Activated T-cell treated with anti-CD3 and anti-CD28 coated beads, Interleukin-2, amount 50 U/mL, for 4 hours (primary cell): ENCODE measurements around the gene KLF16. TPM values are rescaled to one million over a fixed set of nuclear protein-coding genes. Genes with fewer than 3 reads are reported as not detected.
"Not testable (repeated sequence)": the region's sequence is repeated elsewhere in the genome, so short reads cannot be mapped to it uniquely, and the experiment has no call there.

Source experiments
- ATAC-seq, 2 donors: fragments of 200-7000 bp; cut with Tn5 transposase; one replicate each; pipeline ENCODE4 v1.10.0; 2021
- DNase-seq: peaks from one replicate; pipeline ENCODE4 v3.0.0-alpha.2; 2020
- H3K27me3 Mint-ChIP-seq: one replicate; pipeline ENCODE4 v1.8.0; 2021; ENCODE audit warnings: low read depth, mixed read lengths
- H3K36me3 Mint-ChIP-seq: one replicate; pipeline ENCODE4 v1.8.0; 2022; ENCODE audit warnings: mixed read lengths; ENCODE audit not compliant: insufficient read depth
- H3K4me1 Mint-ChIP-seq: one replicate; pipeline ENCODE4 v1.8.0; 2021; ENCODE audit warnings: low read depth, mixed read lengths
- H3K4me3 Mint-ChIP-seq: one replicate; pipeline ENCODE4 v1.8.0; 2021; ENCODE audit warnings: mild to moderate bottlenecking, moderate library complexity, mixed read lengths
- H3K9me3 Mint-ChIP-seq: one replicate; pipeline ENCODE4 v1.8.0; 2021; ENCODE audit warnings: mixed read lengths
- total RNA-seq, 3 donors: library from RNA; stranded (reverse); gene quantifications; one replicate each; pipeline ENCODE4 v1.2.1, GENCODE V29; 2021

Gene KLF16
- total RNA-seq, 3 donors from 2014 or later: 64.0 to 71.0 (median 69.1) TPM

DNA sequence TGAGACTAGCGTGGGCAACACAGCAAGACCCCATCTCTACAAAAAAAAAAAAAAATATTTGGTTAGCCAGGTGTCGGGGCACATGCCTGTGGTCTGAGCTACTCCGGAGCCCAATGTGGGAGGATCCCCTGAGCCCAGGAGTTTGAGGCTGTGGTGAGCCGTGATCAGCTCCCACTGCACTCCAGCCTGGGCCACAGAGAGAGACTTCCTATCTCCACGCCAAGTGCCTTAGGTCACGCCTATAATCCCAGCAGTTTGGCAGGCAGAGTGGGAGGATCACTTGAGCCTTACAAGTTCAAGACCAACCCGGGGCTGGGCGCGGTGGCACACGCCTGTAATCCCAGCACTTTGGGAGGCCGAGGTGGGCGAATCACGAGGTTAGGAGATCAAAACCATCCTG lies 33.1 kb upstream of the KLF16 start:
- Mint-ChIP-seq H3K9me3 (no peaks in the 10 kb centered on the region), H3K27me3 (no peaks in the 10 kb centered on the region), H3K36me3 (no peaks in the 10 kb centered on the region), H3K4me1 (peaks cover 35% of the 10 kb centered on the region), H3K4me3 (peak overlapping the region; percentile 11)
- no peak for DNase-seq
- no peak for ATAC-seq

- Mint-ChIP-seq H3K4me3 (peak overlapping the region; percentile 46), H3K27me3 (no peaks in the 10 kb centered on the region), H3K9me3 (no peaks in the 10 kb centered on the region), H3K4me1 (peaks cover 38% of the 10 kb centered on the region), H3K36me3 (no peaks in the 10 kb centered on the region)
- ATAC-seq (no peak), DNase-seq (no peak)
Measured at GRCh38 chr19:1893791-1894190, 30.4 kb upstream of the KLF16 start.

- ATAC-seq (no peak), DNase-seq (no peak)
- Mint-ChIP-seq H3K4me1 (peaks cover 10% of the 10 kb centered on the region), H3K36me3 (no peaks in the 10 kb centered on the region), H3K9me3 (no peaks in the 10 kb centered on the region), H3K27me3 (no peaks in the 10 kb centered on the region), H3K4me3 (no peak overlapping the region)
Measured at GRCh38 chr19:1889907-1890306, 26.5 kb upstream of the KLF16 start.

- Mint-ChIP-seq H3K9me3 (no peaks in the 10 kb centered on the region), H3K36me3 (no peaks in the 10 kb centered on the region), H3K27me3 (no peaks in the 10 kb centered on the region), H3K4me3 (no peak overlapping the region), H3K4me1 (peaks cover 14% of the 10 kb centered on the region)
- ATAC-seq (no peak), DNase-seq (no peak)
Measured at GRCh38 chr19:1888385-1888784, 25.0 kb upstream of the KLF16 start.

GRCh38 chr19:1886360-1886759 lies 23.0 kb upstream of the KLF16 start:
- DNase-seq, H3K36me3 Mint-ChIP-seq, H3K4me3 Mint-ChIP-seq, H3K27me3 Mint-ChIP-seq, ATAC-seq, H3K9me3 Mint-ChIP-seq: not testable (repeated sequence)
- H3K4me1 Mint-ChIP-seq: peaks cover 28% of the 10 kb centered on the region

DNA sequence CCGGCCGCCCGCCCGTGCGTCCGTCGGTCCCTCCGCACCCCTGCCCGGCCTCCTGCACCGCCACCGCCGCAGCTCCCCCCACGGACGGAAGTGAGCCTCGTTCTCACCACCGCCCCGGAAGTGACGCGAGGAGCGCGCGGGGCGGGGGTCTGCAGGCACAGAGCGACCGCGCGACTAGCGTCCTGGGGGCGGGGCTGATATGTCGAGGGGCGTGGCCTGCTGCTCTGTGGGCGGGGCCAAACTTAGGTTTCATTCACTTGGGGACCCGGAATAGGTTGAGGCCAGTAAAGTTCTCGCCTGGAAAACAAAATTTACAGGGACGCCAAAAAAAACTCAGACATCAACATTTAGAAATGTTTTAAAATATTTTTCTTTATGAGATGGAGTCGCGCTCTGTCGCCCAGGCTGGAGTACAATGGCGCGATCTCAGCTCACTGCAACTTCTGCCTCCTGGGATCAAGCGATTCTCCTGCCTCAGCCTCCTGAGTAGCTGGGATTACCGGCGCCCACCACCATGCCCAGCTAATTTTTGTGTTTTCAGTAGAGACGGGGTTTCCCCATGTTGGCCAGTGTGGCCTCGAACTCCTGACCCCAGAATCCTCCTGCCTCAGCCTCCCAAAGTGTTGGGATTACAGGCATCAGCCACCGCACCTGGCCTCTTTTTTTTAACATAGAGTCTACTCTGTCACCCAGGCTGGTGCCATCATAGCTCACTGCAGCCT lies 22.2 kb upstream of the KLF16 start, which contains the start of gene ABHD17A:
Gene ABHD17A, minus strand, starts transcription at position 99 of the 722 bp plus-strand sequence. CDS start 3,930 bp downstream, outside the sequence.
- DNase-seq: peak; percentile 95
- not testable (repeated sequence) for H3K9me3 Mint-ChIP-seq, H3K27me3 Mint-ChIP-seq, H3K36me3 Mint-ChIP-seq
- H3K4me1 Mint-ChIP-seq: peaks cover 31% of the 10 kb centered on the region
- ATAC-seq: peak; percentile 79 to 83
- peak within 1 kb of the TSS; percentile 99 for H3K4me3 Mint-ChIP-seq

DNA sequence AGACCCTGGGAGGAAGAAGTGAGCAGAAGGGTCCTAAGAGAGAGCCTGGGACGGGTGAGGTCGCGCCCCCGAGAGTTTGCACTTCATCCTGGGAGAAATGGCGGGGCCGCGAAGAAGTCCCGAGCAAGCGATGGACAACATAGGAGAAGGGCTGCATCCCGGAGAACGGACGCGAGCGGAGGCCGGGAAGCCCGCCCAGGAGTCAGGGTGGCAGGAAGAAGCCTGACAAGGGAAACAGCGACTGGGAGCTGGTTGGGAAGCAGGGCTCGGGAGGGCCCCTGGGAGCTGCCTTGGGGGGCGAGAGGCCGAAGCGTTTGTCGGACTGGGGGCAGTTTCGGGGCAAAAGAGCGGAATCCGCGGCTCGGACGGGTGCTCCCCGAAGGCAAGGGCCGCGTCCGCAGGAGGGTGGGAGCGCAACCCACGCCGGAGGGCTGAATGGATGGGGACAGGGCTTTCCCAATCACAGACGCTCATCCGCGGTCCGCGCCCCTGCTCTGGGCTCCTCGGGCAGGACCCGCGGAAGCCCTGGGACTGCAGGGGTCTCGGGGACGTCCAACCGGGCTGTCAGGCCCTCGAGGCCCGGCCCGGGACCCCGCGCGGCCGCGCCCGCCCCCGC lies 21.4 kb upstream of the KLF16 start:
- Mint-ChIP-seq H3K4me1 (peaks cover 31% of the 10 kb centered on the region), H3K9me3 (no peaks in the 10 kb centered on the region), H3K27me3 (no peaks in the 10 kb centered on the region), H3K4me3 (peak overlapping the region; percentile 99), H3K36me3 (no peaks in the 10 kb centered on the region)
- peak; percentile 8 to 11 for ATAC-seq
- no peak for DNase-seq

DNA sequence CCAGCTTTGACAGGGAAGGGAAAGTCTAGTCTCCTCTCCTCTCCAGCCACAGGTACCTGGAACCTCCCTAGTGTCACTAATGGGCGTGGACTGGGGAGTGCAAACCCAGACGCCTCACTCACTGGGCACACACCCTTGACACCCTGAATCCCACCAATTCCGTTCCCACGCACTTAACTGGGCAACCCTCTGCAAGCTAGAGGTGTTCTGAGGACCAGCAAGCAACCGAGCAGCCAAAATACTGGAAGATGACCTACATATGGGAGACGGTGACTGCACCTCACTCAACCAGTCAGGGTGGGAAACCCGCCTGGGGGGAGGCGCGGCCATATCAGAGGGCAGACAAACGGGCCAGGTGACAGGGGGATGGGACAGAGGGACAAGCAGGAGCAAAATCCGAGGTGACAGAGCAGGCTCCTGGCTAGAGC lies 20.9 kb upstream of the KLF16 start:
- no peaks in the 10 kb centered on the region for H3K9me3 Mint-ChIP-seq
- peak; percentile 29 to 55 for ATAC-seq
- H3K27me3 Mint-ChIP-seq: no peaks in the 10 kb centered on the region
- DNase-seq: peak; percentile 58
- H3K36me3 Mint-ChIP-seq: no peaks in the 10 kb centered on the region
- peaks cover 31% of the 10 kb centered on the region for H3K4me1 Mint-ChIP-seq
- peak overlapping the region; percentile 99 for H3K4me3 Mint-ChIP-seq

GRCh38 chr19:1883784-1884183 lies 20.4 kb upstream of the KLF16 start:
- ATAC-seq (no peak), DNase-seq (no peak)
- Mint-ChIP-seq H3K4me1 (peaks cover 31% of the 10 kb centered on the region), H3K9me3 (no peaks in the 10 kb centered on the region), H3K27me3 (no peaks in the 10 kb centered on the region), H3K4me3 (peak overlapping the region; percentile 99), H3K36me3 (no peaks in the 10 kb centered on the region)

- Mint-ChIP-seq H3K36me3 (no peaks in the 10 kb centered on the region), H3K4me3 (peak overlapping the region; percentile 99), H3K9me3 (no peaks in the 10 kb centered on the region), H3K27me3 (no peaks in the 10 kb centered on the region), H3K4me1 (peaks cover 31% of the 10 kb centered on the region)
- ATAC-seq (no peak), DNase-seq (no peak)
Measured at GRCh38 chr19:1882786-1883692, 19.7 kb upstream of the KLF16 start.

DNA sequence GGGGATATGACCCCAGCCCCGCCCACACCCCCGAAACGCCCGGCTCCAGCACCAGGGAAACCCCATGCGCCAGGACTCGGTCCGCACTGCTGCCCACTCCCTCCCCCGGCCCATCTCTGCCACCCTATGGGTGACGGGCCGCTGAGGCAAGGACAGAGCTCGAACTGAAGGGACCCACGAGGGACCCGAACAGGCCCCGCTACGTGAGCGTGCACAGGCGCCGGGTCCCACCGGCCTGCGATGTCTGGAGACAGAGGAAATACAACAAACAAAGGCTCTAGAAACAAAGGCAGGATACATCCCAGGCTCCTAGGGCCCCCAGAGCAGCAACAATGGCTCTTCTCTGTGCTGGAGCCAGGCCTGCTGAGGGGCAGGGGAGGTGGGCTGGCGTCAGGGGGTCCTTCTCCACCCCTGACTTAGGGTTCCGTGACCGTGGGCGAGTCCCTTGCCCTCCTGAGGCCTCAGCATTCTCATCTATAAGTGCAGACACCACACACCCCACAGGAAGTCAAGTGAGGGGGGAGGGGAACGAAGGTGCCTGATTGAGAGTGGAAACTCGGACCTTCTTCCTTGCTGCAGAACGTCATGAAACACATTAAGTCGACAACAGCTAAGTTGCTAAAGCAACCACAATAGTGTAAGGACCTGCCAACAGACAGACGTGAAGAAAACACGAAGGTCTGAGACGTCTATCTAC lies 18.9 kb upstream of the KLF16 start:
- DNase-seq: peak; percentile 57
- no peaks in the 10 kb centered on the region for H3K9me3 Mint-ChIP-seq
- peak overlapping the region; percentile 99 for H3K4me3 Mint-ChIP-seq
- peaks cover 31% of the 10 kb centered on the region for H3K4me1 Mint-ChIP-seq
- no peaks in the 10 kb centered on the region for H3K27me3 Mint-ChIP-seq
- no peaks in the 10 kb centered on the region for H3K36me3 Mint-ChIP-seq
- ATAC-seq: peak; percentile 37 to 44

GRCh38 chr19:1881393-1882088 lies 18.2 kb upstream of the KLF16 start:
- not testable (repeated sequence) for H3K36me3 Mint-ChIP-seq, DNase-seq, ATAC-seq

DNA sequence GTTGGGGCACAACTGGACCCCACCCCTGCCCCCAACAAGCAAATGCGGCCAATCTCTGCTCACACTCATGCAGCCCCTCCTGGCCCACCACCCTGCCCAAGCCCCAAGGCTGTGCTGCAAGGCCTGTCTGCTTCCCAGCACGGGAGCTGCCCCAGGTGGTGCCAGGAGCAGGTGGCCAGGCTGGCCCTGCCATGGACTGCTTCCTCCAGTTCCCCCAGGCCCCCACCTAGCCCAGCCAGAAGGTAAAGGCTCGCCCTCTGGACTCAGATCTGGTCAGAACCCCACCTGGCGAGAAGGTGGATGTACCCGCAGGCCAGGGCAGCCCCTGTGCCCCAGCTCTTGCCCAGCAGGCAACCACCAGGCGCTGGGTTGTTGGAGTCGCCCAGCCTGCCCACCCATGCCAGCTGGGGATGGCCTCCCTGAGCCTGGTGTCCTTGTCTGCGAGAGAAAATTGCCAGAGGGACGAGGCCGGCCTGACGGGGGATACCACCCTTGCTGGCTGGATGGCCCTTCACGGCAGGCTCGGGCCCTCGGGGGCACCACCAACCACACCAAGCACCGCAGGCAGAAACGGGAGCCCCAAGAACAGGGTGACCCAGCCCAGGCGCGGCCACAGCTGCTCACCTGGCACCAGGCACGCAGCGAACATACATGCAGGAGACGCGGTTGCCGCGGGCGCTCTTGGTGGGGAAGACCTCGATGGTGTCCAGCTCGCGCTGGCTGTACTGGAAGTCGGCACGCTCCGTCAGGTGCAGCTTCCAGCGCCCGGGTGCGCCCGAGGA lies 17.4 kb upstream of the KLF16 start:
- H3K27me3 Mint-ChIP-seq: no peaks in the 10 kb centered on the region
- H3K4me1 Mint-ChIP-seq: peaks cover 37% of the 10 kb centered on the region
- DNase-seq: no peak
- no peaks in the 10 kb centered on the region for H3K9me3 Mint-ChIP-seq
- no peaks in the 10 kb centered on the region for H3K36me3 Mint-ChIP-seq
- peak overlapping the region; percentile 47 for H3K4me3 Mint-ChIP-seq
- ATAC-seq: no peak

More at GRCh38 chr19:1881393-1882088, 18.2 kb upstream of the KLF16 start:
- H3K27me3 Mint-ChIP-seq, H3K9me3 Mint-ChIP-seq: not testable (repeated sequence)
- Mint-ChIP-seq H3K4me3 (peak overlapping the region; percentile 99), H3K4me1 (peaks cover 32% of the 10 kb centered on the region)
